DMS153 (cell line): ENCODE data around the gene ZBTB45.
"Not testable (repeated sequence)": the region's sequence is repeated elsewhere in the genome, so short reads cannot be mapped to it uniquely, and the experiment has no call there.

Experiments
- DNase-seq: peaks from one replicate; lab custom pipeline; 2025; lab: John Stamatoyannopoulos, UW

Gene ZBTB45

GRCh38 chr19:58474997-58475713 lies 44.5 kb downstream of the ZBTB45 start:
- no peak for DNase-seq

- DNase-seq, result no peak
These were observed 45.2 kb downstream of the ZBTB45 start for GRCh38 chr19:58474291-58474996.

- DNase-seq, result no peak
These were observed 45.8 kb downstream of the ZBTB45 start for GRCh38 chr19:58473775-58474174.

- DNase-seq, result no peak
These were observed 47.9 kb downstream of the ZBTB45 start for GRCh38 chr19:58471736-58472135.

GRCh38 chr19:58470837-58471543 lies 48.6 kb downstream of the ZBTB45 start:
- DNase-seq, result not testable (repeated sequence)

- DNase-seq, result no peak
These were observed 50.2 kb downstream of the ZBTB45 start for GRCh38 chr19:58469241-58470013.

- DNase-seq, result no peak
These were observed 51.3 kb downstream of the ZBTB45 start for GRCh38 chr19:58468216-58468839.

- peak; percentile 96 for DNase-seq
These were observed 52.6 kb downstream of the ZBTB45 start, which contains the start of gene ZNF324 for GRCh38 chr19:58466760-58467589. Gene ZNF324, plus strand, starts transcription at chr19:58467080. Its CDS starts 2,106 bp downstream, at chr19:58469186.

- DNase-seq, result no peak
These were observed 53.4 kb downstream of the ZBTB45 start for GRCh38 chr19:58466089-58466759.
